ENCODE results near the gene TCF3. TPM values are rescaled to one million over a fixed set of nuclear protein-coding genes. Genes with fewer than 3 reads are reported as not detected.

The TCF3 gene
- total and polyA plus RNA-seq, 7 donors = 20.1 to 33.8 (median 24.6) TPM

DNA sequence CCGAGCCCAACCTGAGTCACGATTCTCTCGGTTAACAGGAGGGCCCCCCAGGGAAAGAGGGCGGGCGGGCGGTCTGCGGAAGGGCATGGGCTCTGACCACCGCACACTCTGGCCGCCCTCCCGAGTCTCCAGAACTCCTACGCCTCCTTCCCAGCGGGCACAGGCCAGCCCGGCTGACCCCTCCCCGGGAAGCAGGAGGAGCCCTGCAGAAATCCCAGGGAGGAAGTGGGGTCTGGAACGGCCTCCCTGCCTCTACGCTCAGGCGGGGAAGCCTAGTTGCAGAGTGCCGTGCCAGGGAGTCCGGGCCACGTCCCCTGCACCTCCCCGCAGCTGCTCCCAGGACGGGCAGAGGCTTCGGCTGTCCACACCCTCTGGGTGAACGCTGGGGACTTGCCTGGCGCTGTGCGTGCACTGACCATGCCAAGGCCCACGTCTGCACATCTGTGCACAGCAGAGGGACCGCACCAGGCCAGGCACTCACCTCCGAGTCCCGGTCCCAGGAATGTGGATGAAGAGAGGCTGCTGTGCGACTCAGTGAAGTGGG lies 20.8 kb downstream of the TCF3 start:
- WGBS, 3 donors = 85 to 88% (median 88%) methylated on average over 31 of the region's 31 CpGs
- Histone ChIP-seq H3K36me3 (ENCODE audit: insufficient read depth in 1 of 2, low read depth in 1 of 2) (peaks cover 0 to 6% of the 10 kb centered on the region in 2 donors), H3K27ac (no peak overlapping the region), H3K4me1 (no peaks in the 10 kb centered on the region), H3K9me3 (no peaks in the 10 kb centered on the region), H3K4me3 (no peak overlapping the region), H3K27me3 (ENCODE audit: insufficient read depth in 3 of 3, low read length in 2 of 3) (no peaks in the 10 kb centered on the region)
- intact Hi-C loops (cut with DNase I) = no loop called here
- TF ChIP-seq, protein P1, sequence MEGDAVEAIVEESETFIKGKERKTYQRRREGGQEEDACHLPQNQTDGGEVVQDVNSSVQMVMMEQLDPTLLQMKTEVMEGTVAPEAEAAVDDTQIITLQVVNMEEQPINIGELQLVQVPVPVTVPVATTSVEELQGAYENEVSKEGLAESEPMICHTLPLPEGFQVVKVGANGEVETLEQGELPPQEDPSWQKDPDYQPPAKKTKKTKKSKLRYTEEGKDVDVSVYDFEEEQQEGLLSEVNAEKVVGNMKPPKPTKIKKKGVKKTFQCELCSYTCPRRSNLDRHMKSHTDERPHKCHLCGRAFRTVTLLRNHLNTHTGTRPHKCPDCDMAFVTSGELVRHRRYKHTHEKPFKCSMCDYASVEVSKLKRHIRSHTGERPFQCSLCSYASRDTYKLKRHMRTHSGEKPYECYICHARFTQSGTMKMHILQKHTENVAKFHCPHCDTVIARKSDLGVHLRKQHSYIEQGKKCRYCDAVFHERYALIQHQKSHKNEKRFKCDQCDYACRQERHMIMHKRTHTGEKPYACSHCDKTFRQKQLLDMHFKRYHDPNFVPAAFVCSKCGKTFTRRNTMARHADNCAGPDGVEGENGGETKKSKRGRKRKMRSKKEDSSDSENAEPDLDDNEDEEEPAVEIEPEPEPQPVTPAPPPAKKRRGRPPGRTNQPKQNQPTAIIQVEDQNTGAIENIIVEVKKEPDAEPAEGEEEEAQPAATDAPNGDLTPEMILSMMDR (IDR thresholded peaks at IDR 0.05) = no peak
- DNase-seq = no peak
- no peak for ATAC-seq

DNA sequence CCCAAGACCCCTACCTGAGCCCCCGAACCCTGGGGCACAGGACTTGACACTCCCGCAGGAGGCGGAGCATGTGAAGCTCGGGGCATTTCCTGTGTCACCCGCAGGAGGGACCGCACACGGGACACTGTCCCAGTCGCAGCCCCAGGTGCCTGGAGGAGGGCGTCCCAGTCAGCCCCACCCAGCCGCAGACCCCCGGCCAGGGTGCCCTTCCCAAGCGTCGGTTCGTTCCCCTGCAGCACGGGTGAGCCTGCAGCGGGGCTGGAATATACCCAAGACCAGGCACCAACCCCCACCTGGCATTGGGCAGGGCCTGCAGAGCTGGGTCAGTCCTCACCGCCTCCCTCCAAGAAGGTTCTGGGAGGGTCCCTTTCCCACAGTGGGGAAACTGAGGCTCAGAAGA lies 21.6 kb downstream of the TCF3 start:
- no peak for DNase-seq
- Histone ChIP-seq H3K4me1 (no peaks in the 10 kb centered on the region), H3K27ac (no peak overlapping the region), H3K9me3 (no peaks in the 10 kb centered on the region), H3K4me3 (no peak overlapping the region), H3K27me3 (ENCODE audit: insufficient read depth in 3 of 3, low read length in 2 of 3) (no peaks in the 10 kb centered on the region), H3K36me3 (ENCODE audit: insufficient read depth in 1 of 2, low read depth in 1 of 2) (peaks cover 0 to 13% of the 10 kb centered on the region in 2 donors)
- no peak for ATAC-seq
- TF ChIP-seq, protein P1 (IDR thresholded peaks at IDR 0.05) = no peak
- 89 to 93% (median 92%) methylated on average over 17 of the region's 17 CpGs for WGBS, 3 donors
- intact Hi-C loops (cut with DNase I) = no loop called here

DNA sequence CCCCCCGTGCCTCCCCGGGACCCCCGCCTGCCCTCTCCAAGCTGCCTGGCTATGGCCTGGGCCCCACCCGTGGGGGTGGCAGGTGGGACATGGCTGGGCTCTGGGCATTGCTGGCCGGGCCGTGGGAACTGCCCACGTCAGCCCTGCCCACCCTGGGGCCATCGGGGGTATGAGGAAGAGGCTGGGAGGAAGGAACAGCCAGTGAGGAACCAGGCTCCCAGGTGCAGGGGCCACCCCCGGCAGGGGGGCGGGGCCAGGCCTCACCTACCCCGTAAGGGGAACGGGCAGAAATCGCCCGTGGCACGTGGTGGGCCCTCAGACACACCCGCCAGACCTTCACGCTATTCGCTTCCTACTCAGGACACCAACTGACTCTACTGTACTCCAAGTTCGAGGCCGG lies 22.4 kb downstream of the TCF3 start:
- Histone ChIP-seq H3K9me3 (no peaks in the 10 kb centered on the region), H3K27ac (no peak overlapping the region), H3K36me3 (ENCODE audit: insufficient read depth in 1 of 2, low read depth in 1 of 2) (peaks cover 0 to 15% of the 10 kb centered on the region in 2 donors), H3K4me3 (no peak overlapping the region), H3K27me3 (ENCODE audit: insufficient read depth in 3 of 3, low read length in 2 of 3) (no peaks in the 10 kb centered on the region), H3K4me1 (no peaks in the 10 kb centered on the region)
- 90 to 92% (median 90%) methylated on average over 18 to 20 of the region's 20 CpGs for WGBS, 3 donors
- TF ChIP-seq, protein P1 (IDR thresholded peaks at IDR 0.05) = no peak
- ATAC-seq = no peak
- intact Hi-C loops (cut with DNase I) = no loop called here
- DNase-seq = no peak

DNA sequence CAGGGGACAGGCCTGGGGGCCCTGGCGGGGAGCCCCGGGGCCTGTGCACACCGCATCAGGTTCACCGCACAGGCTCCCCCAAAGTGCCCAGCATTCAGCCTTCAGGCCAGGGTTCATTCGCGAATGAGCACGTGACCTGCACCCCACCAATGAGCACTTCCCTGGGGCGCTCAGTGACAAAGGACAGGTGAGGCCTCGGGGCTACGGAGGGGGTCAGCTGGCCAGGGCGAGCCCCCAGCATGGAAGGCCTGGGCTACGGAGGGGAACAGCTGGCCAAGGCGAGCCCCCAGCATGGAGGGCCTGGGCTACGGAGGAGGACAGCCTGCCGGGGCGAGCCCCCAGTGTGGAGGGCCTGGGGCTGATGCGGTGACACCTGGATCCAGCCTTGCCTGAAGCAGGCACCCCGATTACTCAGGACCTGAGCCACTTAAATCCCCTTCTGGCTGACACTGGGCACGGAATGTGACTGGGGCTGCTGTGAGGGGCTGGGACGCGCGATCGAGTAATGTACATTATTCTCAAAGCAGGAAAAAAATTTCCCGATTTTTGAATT lies 23.1 kb downstream of the TCF3 start:
- H3K27me3 ChIP-seq (ENCODE audit: insufficient read depth in 3 of 3, low read length in 2 of 3) = no peaks in the 10 kb centered on the region
- H3K36me3 ChIP-seq (ENCODE audit: insufficient read depth in 1 of 2, low read depth in 1 of 2) = peaks cover 0 to 15% of the 10 kb centered on the region in 2 donors
- no peaks in the 10 kb centered on the region for H3K4me1 ChIP-seq
- no peaks in the 10 kb centered on the region for H3K9me3 ChIP-seq
- 97 to 98% (median 98%) methylated on average over 24 of the region's 24 CpGs for WGBS, 3 donors
- TF ChIP-seq, protein P1 (IDR thresholded peaks at IDR 0.05) = no peak
- peak in 1 of 2 donors; percentile 44 for DNase-seq
- no peak overlapping the region for H3K27ac ChIP-seq
- ATAC-seq = no peak
- no peak overlapping the region for H3K4me3 ChIP-seq
- intact Hi-C loops (cut with DNase I) = no loop called here

DNA sequence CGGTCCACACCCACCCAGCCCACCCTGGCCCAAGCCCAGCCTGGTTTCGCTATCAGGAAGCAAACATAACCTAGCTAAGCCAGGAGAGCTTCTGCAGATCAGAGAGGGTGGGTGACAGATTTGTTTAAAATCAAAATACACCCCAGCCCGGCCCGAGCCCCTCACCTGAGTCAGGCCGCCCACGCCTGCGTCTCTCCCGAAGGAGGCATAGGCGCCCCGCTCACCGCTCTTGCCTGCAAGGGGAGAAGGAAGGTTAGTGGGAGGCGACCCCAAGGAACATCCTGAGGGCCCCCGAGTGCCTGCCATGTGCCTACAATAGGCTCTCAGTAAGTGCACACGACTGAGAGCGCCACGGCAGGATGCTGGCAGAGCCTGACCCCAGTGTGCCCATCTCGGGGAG lies 25.2 kb downstream of the TCF3 start:
- Histone ChIP-seq H3K36me3 (ENCODE audit: insufficient read depth in 1 of 2, low read depth in 1 of 2) (peaks cover 0 to 23% of the 10 kb centered on the region in 2 donors), H3K27ac (no peak overlapping the region), H3K27me3 (ENCODE audit: insufficient read depth in 3 of 3, low read length in 2 of 3) (no peaks in the 10 kb centered on the region), H3K4me3 (no peak overlapping the region), H3K9me3 (no peaks in the 10 kb centered on the region), H3K4me1 (no peaks in the 10 kb centered on the region)
- ATAC-seq = no peak
- TF ChIP-seq, protein P1 (IDR thresholded peaks at IDR 0.05) = no peak
- DNase-seq = peak in 1 of 2 donors; percentile 43
- 93 to 97% (median 95%) methylated on average over 16 to 17 of the region's 17 CpGs for WGBS, 3 donors
- intact Hi-C loops (cut with DNase I) = no loop called here

All from psoas muscle (tissue), 8 donors.